ENCODE data around the gene SLC26A8. TPM values are rescaled to one million over a fixed set of nuclear protein-coding genes. Genes with fewer than 3 reads are reported as not detected.

Gene SLC26A8
- total and polyA plus RNA-seq, 2 experiments from 2014 or later: 0.89 to 2.9 TPM

GRCh38 chr6:36073587-36073986 lies 49.1 kb upstream of the SLC26A8 start (continued):
- TF ChIP-seq ZNF462 (CRISPR knock-in tag; IDR thresholded peaks at IDR 0.05): no peak
- no peak for TF ChIP-seq EZH2phosphoT487 (IDR thresholded peaks at IDR 0.05; ENCODE audit: unreplicated experiment)
- no peak for TF ChIP-seq REST (IDR thresholded peaks at IDR 0.05; ENCODE audit: unreplicated experiment)
- no peak for TF ChIP-seq ZNF331 (CRISPR knock-in tag; IDR thresholded peaks at IDR 0.05; ENCODE audit: low read depth)
- no peak for TF ChIP-seq CREB1 (CRISPR knock-in tag; IDR thresholded peaks at IDR 0.05; ENCODE audit: low read depth)
- TF ChIP-seq POLR2AphosphoS5 (IDR thresholded peaks at IDR 0.05; ENCODE audit: low read depth): no peak
- TF ChIP-seq JUNB (IDR thresholded peaks at IDR 0.05; ENCODE audit: unreplicated experiment): no peak

Measured in GM23338 (cell line).